ENCODE results near the gene RMRP.
A peak's percentile ranks its signal among the peaks of the same experiment; 100 is the strongest.

The RMRP gene

GRCh38 chr9:35629597-35629996 lies 28.2 kb downstream of the RMRP start:
- H3K4me1 ChIP-seq (ENCODE audit: control extremely low read depth in 1 of 4, control insufficient read depth in 4 of 4, insufficient read depth in 4 of 4, low read length in 3 of 4): no peaks in the 10 kb centered on the region
- no peak for DNase-seq
- POLR2A ChIA-PET: no interaction called here
- CTCF ChIA-PET: interaction anchor here (1.5 to 2.4 kb wide), 3 partner anchors 10 to 16 kb away, joined by 8 to 9 read pairs (median 8); no protein-coding TSS in a partner anchor
- no peak overlapping the region for H3K4me3 ChIP-seq (ENCODE audit: control insufficient read depth in 1 of 7, extremely low read depth in 1 of 7, insufficient read depth in 4 of 7, low read depth in 2 of 7, low read length in 6 of 7)
- H3K27ac ChIP-seq (ENCODE audit: insufficient read depth in 1 of 2, low read depth in 1 of 2, low read length in 2 of 2, poor library complexity in 1 of 2, severe bottlenecking in 2 of 2): no peak overlapping the region
- 100% methylated on average over 5 of the region's 5 CpGs for WGBS (ENCODE audit: insufficient coverage)
- H3K36me3 ChIP-seq (ENCODE audit: control insufficient read depth in 4 of 4, insufficient read depth in 4 of 4, low read length in 3 of 4): no peaks in the 10 kb centered on the region
- H3K27me3 ChIP-seq (replicated peaks in 2 of 5; ENCODE audit: control insufficient read depth in 4 of 5, insufficient read depth in 5 of 5, low read length in 4 of 5): no peaks in the 10 kb centered on the region
- no peaks in the 10 kb centered on the region for H3K9me3 ChIP-seq (ENCODE audit: control extremely low read depth in 1 of 5, control insufficient read depth in 4 of 5, insufficient read depth in 2 of 5, low read depth in 1 of 5, low read length in 4 of 5)

- no peaks in the 10 kb centered on the region for H3K9me3 ChIP-seq (ENCODE audit: control extremely low read depth in 1 of 5, control insufficient read depth in 4 of 5, insufficient read depth in 2 of 5, low read depth in 1 of 5, low read length in 4 of 5)
- no peaks in the 10 kb centered on the region for H3K4me1 ChIP-seq (ENCODE audit: control extremely low read depth in 1 of 4, control insufficient read depth in 4 of 4, insufficient read depth in 4 of 4, low read length in 3 of 4)
- H3K36me3 ChIP-seq (ENCODE audit: control insufficient read depth in 4 of 4, insufficient read depth in 4 of 4, low read length in 3 of 4): no peaks in the 10 kb centered on the region
- DNase-seq: no peak
- CTCF ChIA-PET: interaction anchor here (1.5 to 2.4 kb wide), 6 partner anchors 9 to 25 kb away, joined by 5 to 9 read pairs (median 8); no protein-coding TSS in a partner anchor
- POLR2A ChIA-PET: no interaction called here
- 97% methylated on average over 6 of the region's 6 CpGs for WGBS (ENCODE audit: insufficient coverage)
- no peaks in the 10 kb centered on the region for H3K27me3 ChIP-seq (replicated peaks in 2 of 5; ENCODE audit: control insufficient read depth in 4 of 5, insufficient read depth in 5 of 5, low read length in 4 of 5)
- no peak overlapping the region for H3K4me3 ChIP-seq (ENCODE audit: control insufficient read depth in 1 of 7, extremely low read depth in 1 of 7, insufficient read depth in 4 of 7, low read depth in 2 of 7, low read length in 6 of 7)
- no peak overlapping the region for H3K27ac ChIP-seq (ENCODE audit: insufficient read depth in 1 of 2, low read depth in 1 of 2, low read length in 2 of 2, poor library complexity in 1 of 2, severe bottlenecking in 2 of 2)
Measured at GRCh38 chr9:35628389-35628991, 29.3 kb downstream of the RMRP start.

DNA sequence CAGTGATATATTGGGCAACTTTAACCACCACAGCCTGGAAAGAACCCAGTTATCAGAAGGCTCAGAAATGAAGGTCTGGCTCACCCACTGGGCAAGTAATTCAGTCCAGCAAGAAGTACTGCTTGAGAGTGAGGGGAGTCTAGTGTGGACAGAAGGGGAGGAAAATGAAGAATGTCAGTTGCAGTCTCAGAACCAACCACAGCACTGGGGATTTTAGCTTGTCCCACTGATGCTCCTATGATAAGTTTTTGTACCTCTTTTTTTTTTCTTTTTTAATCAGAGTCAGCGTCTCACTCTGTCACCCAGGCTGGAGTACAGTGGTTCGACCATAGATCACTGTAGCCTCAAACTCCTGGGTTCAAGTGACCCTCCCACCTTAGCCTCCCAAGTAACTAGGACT lies 30.2 kb downstream of the RMRP start:
- Histone ChIP-seq H3K27ac (ENCODE audit: insufficient read depth in 1 of 2, low read depth in 1 of 2, low read length in 2 of 2, poor library complexity in 1 of 2, severe bottlenecking in 2 of 2) (no peak overlapping the region), H3K4me1 (ENCODE audit: control extremely low read depth in 1 of 4, control insufficient read depth in 4 of 4, insufficient read depth in 4 of 4, low read length in 3 of 4) (no peaks in the 10 kb centered on the region), H3K36me3 (ENCODE audit: control insufficient read depth in 4 of 4, insufficient read depth in 4 of 4, low read length in 3 of 4) (no peaks in the 10 kb centered on the region), H3K4me3 (ENCODE audit: control insufficient read depth in 1 of 7, extremely low read depth in 1 of 7, insufficient read depth in 4 of 7, low read depth in 2 of 7, low read length in 6 of 7) (no peak overlapping the region), H3K27me3 (replicated peaks in 2 of 5; ENCODE audit: control insufficient read depth in 4 of 5, insufficient read depth in 5 of 5, low read length in 4 of 5) (no peaks in the 10 kb centered on the region), H3K9me3 (ENCODE audit: control extremely low read depth in 1 of 5, control insufficient read depth in 4 of 5, insufficient read depth in 2 of 5, low read depth in 1 of 5, low read length in 4 of 5) (no peaks in the 10 kb centered on the region)
- ChIA-PET POLR2A (no interaction called here), CTCF (interaction anchor here (1.6 to 2.4 kb wide), 4 partner anchors 12 to 24 kb away, joined by 5 to 9 read pairs (median 6); no protein-coding TSS in a partner anchor)
- no peak for DNase-seq
- 100% methylated on average over 2 of the region's 2 CpGs for WGBS (ENCODE audit: insufficient coverage)

- ChIA-PET CTCF (interaction anchor here (0.8 to 2.6 kb wide), 8 partner anchors 9 to 506 kb away, joined by 3 to 10 read pairs (median 4); no protein-coding TSS in a partner anchor), POLR2A (interaction anchor here (1.1 kb wide), 1 partner anchor 135 kb away, joined by 3 read pairs; no protein-coding TSS in a partner anchor)
- 14% methylated on average over 2 of the region's 2 CpGs for WGBS (ENCODE audit: insufficient coverage)
- H3K27me3 ChIP-seq (replicated peaks in 2 of 5; ENCODE audit: control insufficient read depth in 4 of 5, insufficient read depth in 5 of 5, low read length in 4 of 5): no peaks in the 10 kb centered on the region
- H3K36me3 ChIP-seq (ENCODE audit: control insufficient read depth in 4 of 4, insufficient read depth in 4 of 4, low read length in 3 of 4): no peaks in the 10 kb centered on the region
- DNase-seq: no peak
- H3K4me3 ChIP-seq (ENCODE audit: control insufficient read depth in 1 of 7, extremely low read depth in 1 of 7, insufficient read depth in 4 of 7, low read depth in 2 of 7, low read length in 6 of 7): peak overlapping the region in 2 of 7 experiments; percentile 13 to 32
- H3K27ac ChIP-seq (ENCODE audit: insufficient read depth in 1 of 2, low read depth in 1 of 2, low read length in 2 of 2, poor library complexity in 1 of 2, severe bottlenecking in 2 of 2): no peak overlapping the region
- peaks cover 0 to 54% (median 33%) of the 10 kb centered on the region in 4 experiments for H3K4me1 ChIP-seq (ENCODE audit: control extremely low read depth in 1 of 4, control insufficient read depth in 4 of 4, insufficient read depth in 4 of 4, low read length in 3 of 4)
- H3K9me3 ChIP-seq (ENCODE audit: control extremely low read depth in 1 of 5, control insufficient read depth in 4 of 5, insufficient read depth in 2 of 5, low read depth in 1 of 5, low read length in 4 of 5): no peaks in the 10 kb centered on the region
Measured at GRCh38 chr9:35619800-35620158, 38.0 kb downstream of the RMRP start.

DNA sequence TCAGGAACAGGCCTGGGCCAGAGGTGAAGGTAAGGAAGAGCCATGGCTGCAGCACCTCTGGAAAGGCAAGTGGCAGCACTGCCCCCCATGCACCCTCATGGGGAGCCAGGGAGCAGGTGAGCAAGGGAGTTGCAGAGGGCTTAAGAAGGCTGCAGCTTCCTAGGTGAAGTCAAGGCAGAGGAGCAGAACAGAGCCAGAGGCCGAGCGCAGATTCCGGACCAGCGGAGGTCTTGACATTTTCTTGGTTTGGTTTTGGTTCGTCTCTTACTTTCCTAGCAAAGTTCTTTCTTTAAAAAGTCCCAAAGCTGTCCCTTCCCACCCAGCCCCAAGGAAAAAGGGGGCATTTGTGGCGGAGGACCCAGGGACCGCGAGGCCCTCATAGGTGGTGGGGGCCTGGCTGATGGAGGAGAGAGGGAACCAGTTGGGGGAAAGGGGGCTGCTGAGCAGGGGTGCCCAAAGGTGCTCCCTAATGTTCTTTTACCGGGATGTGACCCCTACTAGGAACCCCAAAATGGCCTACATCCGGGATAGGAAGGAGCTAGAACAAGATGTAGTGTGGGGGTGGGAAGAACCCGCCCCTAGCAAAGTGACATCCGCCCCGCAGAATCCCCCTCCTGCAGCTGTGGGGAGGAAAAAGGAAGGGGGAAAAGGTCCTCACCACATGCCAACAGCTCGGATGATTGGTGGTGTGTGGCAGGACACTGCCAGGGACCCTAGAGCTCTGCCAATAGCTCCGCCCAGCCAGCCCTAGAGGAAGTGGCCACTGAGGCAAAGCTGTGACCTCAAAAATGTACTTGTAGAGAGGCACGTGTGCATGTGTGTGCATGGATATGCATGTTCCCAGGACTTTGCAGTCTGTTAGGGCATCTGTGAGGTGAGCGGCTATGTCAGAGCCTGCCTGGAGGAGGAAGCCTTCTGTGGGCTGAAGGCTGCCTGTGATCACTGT lies 38.7 kb downstream of the RMRP start:
- DNase-seq: peak in 2 of 3 donors; percentile 65 to 80
- Histone ChIP-seq H3K9me3 (ENCODE audit: control extremely low read depth in 1 of 5, control insufficient read depth in 4 of 5, insufficient read depth in 2 of 5, low read depth in 1 of 5, low read length in 4 of 5) (no peaks in the 10 kb centered on the region), H3K36me3 (ENCODE audit: control insufficient read depth in 4 of 4, insufficient read depth in 4 of 4, low read length in 3 of 4) (no peaks in the 10 kb centered on the region), H3K27ac (ENCODE audit: insufficient read depth in 1 of 2, low read depth in 1 of 2, low read length in 2 of 2, poor library complexity in 1 of 2, severe bottlenecking in 2 of 2) (no peak overlapping the region), H3K27me3 (replicated peaks in 2 of 5; ENCODE audit: control insufficient read depth in 4 of 5, insufficient read depth in 5 of 5, low read length in 4 of 5) (no peaks in the 10 kb centered on the region), H3K4me1 (ENCODE audit: control extremely low read depth in 1 of 4, control insufficient read depth in 4 of 4, insufficient read depth in 4 of 4, low read length in 3 of 4) (peaks cover 0 to 54% (median 33%) of the 10 kb centered on the region in 4 experiments), H3K4me3 (ENCODE audit: control insufficient read depth in 1 of 7, extremely low read depth in 1 of 7, insufficient read depth in 4 of 7, low read depth in 2 of 7, low read length in 6 of 7) (peak overlapping the region in 3 of 7 experiments; percentile 13 to 84 (median 32))
- POLR2A ChIA-PET: no interaction called here
- CTCF ChIA-PET: interaction anchor here (0.8 to 11.4 kb wide), 10 partner anchors 8 to 505 kb away, joined by 3 to 105 read pairs (median 4); partner anchors contain the start of genes ARHGEF39, CCDC107 and RMRP
- 51% methylated on average over 10 of the region's 17 CpGs for whole genome bisulfite sequencing (ENCODE audit: insufficient coverage)

GRCh38 chr9:35618325-35618727 lies 39.5 kb downstream of the RMRP start, which contains the start of gene CD72:
Gene CD72, minus strand, starts transcription at chr9:35618413. Its CDS starts 110 bp downstream, at chr9:35618303.
- ChIA-PET CTCF (interaction anchor here (0.7 to 11.4 kb wide), 3 partner anchors 17 to 76 kb away, joined by 3 to 105 read pairs (median 4); partner anchors contain the start of genes ARHGEF39, CCDC107 and RMRP), POLR2A (no interaction called here)
- H3K9me3 ChIP-seq (ENCODE audit: control extremely low read depth in 1 of 5, control insufficient read depth in 4 of 5, insufficient read depth in 2 of 5, low read depth in 1 of 5, low read length in 4 of 5): no peaks in the 10 kb centered on the region
- H3K4me3 ChIP-seq (ENCODE audit: control insufficient read depth in 1 of 7, extremely low read depth in 1 of 7, insufficient read depth in 4 of 7, low read depth in 2 of 7, low read length in 6 of 7): peak within 1 kb of the TSS; percentile 16 to 84 (median 67)
- H3K27me3 ChIP-seq (replicated peaks in 2 of 5; ENCODE audit: control insufficient read depth in 4 of 5, insufficient read depth in 5 of 5, low read length in 4 of 5): no peaks in the 10 kb centered on the region
- H3K4me1 ChIP-seq (ENCODE audit: control extremely low read depth in 1 of 4, control insufficient read depth in 4 of 4, insufficient read depth in 4 of 4, low read length in 3 of 4): peaks cover 0 to 54% (median 33%) of the 10 kb centered on the region in 4 experiments
- WGBS (ENCODE audit: insufficient coverage): 25% methylated on average over 7 of the region's 7 CpGs
- no peaks in the 10 kb centered on the region for H3K36me3 ChIP-seq (ENCODE audit: control insufficient read depth in 4 of 4, insufficient read depth in 4 of 4, low read length in 3 of 4)
- DNase-seq: peak in 2 of 3 donors; percentile 61 to 70
- peak within 1 kb of the TSS in 1 of 2 experiments; percentile 8 for H3K27ac ChIP-seq (ENCODE audit: insufficient read depth in 1 of 2, low read depth in 1 of 2, low read length in 2 of 2, poor library complexity in 1 of 2, severe bottlenecking in 2 of 2)

Measured in common myeloid progenitor, CD34-positive (primary cell).